GM21717 (cell line): ENCODE measurements around the gene MROH7.

Experiments
- ATAC-seq: cut with Tn5 transposase; IDR thresholded peaks from one replicate; pipeline ENCODE4 v1.9.1; 2021; ENCODE audit warnings: mild to moderate bottlenecking, moderate library complexity; ENCODE audit not compliant: unreplicated experiment

MROH7 gene

DNA sequence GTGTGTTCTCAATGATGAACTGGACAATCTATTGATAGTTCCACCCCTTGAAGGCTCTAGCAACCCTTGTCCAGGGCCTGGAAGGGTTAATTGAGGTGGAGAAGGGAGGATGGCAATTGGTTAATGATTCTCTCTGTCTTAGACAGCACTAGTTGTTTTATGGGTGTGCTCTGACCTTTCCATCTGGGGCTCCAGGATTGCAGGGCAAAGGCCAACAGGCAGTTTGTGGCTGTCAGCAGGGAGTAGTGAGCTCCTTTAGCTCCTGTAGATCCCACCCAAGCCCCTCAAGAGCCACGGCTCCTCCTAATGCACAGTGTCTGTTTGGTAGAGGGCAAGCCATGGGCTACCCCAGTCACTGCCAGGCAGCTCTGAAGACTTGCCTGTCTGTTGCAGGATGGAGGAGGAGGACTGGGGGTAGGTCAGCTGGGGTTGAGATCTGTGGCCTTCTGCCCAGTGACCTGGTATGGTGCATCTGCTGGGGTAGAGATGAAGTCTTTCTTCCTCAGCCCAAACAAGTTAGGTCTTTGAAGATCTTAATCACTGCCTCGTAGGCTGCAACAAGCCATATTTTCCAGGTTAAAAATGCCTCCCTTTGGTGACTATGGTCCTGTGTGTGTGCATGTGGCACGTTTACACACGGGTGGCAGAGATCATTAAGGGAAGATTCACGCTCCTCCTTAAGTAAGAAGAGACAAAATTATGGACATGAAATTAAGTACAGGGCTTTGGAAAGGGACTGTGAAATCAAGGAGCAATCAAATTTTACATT lies 7.7 kb downstream of the MROH7 start:
- no peak for ATAC-seq

GRCh38 chr1:54649921-54650320 lies 8.3 kb downstream of the MROH7 start:
- ATAC-seq = no peak

DNA sequence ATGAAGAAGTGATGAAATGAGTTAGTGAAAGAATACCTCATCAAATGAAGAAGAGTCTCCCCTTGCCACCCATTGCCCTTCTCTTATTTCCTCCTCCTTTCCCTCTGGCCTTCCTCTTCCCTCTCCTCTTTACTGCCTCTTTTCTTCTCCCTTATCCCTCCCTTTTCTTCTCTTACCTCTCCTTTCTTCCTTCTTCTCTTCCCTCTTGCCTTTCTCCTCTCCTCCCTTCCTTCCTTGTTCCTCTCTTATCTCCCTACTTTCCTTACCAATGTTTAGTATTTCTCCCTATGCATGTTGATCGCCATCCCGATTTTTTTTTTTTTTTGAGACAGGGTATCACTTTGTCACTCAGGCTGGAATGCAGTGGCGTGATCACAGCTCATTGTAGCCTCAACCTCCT lies 8.8 kb downstream of the MROH7 start:
- no peak for ATAC-seq

DNA sequence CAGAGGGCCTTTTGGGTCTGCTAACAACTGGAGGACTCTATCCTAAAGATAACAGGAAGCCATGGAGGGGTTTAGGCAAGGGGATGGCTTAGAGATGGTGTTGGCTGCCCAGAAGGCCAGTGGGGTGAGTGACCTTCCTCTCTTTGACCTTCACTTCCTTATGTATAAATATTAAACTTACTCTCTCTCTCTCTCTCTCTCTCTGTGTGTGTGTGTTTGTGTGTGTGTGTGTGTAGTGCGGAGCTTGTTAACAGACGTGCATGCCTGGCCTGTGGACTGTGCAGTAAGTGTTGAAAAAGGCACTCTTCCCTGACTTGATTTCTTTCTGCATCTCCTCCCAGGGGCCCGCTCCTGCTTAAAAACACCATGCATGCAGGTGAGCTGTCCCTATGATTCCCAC lies 10.0 kb downstream of the MROH7 start:
- ATAC-seq = no peak

DNA sequence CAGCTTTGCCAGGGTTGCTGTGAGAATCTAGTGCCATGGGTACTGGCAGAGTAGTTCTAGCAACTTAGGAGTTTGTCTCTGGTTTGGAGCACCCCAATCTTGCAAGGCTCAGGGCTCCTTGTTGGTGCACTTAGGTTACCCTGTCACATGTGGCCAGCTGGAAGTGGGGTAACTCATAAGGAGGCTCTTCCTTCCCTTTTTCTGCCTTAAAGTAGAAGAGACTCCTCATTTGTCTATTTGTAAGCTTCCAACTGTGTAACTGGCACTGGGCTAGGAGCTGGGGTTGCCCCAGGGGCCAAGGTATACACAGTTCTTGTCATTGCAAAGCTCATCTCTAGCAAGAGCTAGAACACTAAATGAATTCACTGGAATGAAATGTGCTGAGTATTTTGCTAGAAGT lies 10.6 kb downstream of the MROH7 start:
- ATAC-seq = no peak

DNA sequence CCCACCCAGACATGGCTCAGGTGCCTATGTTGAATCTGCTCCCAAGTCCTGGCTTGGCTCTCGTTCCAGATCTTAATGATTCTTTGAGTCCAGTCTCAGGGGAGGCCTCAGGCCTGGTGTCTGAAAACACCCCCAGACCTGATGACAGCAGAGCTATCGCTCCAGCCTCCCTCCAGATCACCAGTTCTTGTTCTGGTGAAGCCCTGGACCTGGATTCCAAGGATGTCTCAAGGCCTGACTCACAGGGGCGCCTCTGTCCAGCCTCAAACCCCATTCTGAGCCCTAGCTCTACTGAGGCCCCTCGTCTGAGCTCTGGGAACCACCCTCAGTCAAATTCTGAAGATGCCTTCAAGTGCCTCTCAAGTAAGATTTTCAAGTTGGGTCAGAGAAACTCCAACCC lies 11.4 kb downstream of the MROH7 start:
- no peak for ATAC-seq

DNA sequence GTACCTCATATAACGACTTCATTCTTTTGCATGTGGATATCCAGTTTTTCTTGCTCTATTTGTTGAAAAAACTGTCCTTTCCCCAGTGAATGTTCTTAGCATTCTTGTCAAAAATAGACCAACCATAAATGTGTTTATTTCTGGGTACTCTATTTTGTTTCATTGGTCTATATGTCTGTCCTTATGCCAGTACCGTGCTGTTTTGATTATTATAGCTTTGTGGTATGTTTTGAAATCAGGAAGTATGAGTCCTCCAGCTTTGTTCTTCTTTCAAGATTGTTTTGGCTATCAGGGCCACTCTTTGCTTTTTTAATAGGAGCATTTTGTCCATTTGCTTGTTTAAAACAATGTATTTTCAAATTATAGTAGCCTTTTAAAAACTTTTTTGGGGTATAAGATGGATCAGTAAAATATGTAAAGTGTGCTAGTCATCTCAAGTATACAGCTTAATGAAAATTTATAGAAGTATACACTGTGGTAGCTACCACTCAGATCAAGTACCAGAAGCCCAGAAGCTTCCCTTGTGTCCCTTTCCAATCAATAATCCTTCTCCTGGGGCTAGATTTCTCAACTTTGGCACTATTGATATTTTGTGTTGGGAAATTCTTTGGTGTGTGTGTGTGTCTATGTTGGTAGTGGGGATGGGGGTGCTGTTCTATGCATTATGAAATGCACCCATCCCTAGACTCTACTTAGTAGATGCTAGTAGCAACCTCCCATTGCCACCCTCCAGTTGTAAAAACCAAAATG lies 16.8 kb downstream of the MROH7 start:
- no peak for ATAC-seq

DNA sequence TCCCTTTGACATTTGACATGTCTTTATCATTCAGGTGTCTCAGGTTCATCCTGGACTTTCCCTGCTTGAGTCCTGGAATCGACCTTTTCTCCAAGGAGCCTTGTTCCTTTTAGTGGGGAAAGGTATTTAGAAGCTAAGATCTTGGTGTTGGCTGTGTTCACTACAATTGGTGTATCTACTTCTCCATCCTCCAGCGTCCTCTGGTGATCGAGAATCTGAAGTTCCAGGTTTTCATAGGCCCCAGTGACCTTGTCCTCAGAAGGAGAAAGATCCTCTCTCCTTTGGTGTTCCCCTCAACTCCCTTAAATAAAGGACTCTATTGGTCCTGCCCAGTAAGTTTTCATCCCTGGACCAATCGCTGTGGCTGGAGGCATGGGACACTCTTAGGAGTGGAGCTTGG lies 22.1 kb downstream of the MROH7 start:
- ATAC-seq = no peak

- ATAC-seq = no peak
These were observed 22.8 kb downstream of the MROH7 start for GRCh38 chr1:54664364-54664763.

DNA sequence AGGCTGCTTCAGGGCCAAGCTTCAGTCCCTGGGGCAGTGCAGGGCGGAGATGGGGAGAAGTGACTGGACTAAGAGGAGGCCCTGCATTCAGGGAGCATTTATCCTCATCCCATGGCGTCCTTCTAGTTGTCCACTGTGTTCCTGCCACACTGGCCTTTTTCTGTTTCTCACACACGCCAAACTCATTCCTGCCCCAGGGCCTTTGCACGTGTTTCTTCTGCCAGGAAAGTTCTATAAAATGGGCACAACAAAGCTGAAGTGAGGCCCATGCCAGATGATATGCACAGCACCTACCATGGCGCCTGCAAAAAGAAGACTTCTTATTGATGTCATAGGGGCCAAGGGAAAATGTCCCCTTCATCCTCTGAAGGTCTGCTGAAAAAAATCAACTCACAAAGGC lies 24.3 kb downstream of the MROH7 start:
- no peak for ATAC-seq

GRCh38 chr1:54666333-54666732 lies 24.7 kb downstream of the MROH7 start:
- no peak for ATAC-seq

DNA sequence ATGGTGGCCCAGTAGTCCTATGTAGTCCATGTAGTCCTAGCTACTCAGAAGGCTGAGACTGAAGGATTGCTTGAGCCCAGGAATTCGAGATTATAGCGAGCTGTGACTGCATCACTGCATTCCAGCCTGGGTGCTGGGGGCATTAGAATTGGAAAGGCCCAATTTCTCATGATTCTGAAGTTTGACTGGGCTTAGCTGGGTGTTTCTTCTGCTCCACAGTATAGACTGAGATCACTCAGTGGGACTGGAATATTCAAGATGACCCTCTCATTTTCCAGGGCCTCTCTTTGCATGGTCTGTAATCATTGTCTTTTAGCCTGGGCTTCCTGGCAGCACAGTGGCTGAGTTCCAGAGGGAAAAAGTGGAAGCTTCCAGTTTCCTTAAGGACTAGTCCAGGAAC lies 26.2 kb downstream of the MROH7 start:
- ATAC-seq = no peak

GRCh38 chr1:54668567-54668966 lies 27.0 kb downstream of the MROH7 start:
- no peak for ATAC-seq

GRCh38 chr1:54671985-54672608 lies 30.5 kb downstream of the MROH7 start:
- no peak for ATAC-seq

GRCh38 chr1:54678776-54679643 lies 37.4 kb downstream of the MROH7 start:
- ATAC-seq = no peak

GRCh38 chr1:54679706-54680105 lies 38.1 kb downstream of the MROH7 start:
- ATAC-seq = no peak

DNA sequence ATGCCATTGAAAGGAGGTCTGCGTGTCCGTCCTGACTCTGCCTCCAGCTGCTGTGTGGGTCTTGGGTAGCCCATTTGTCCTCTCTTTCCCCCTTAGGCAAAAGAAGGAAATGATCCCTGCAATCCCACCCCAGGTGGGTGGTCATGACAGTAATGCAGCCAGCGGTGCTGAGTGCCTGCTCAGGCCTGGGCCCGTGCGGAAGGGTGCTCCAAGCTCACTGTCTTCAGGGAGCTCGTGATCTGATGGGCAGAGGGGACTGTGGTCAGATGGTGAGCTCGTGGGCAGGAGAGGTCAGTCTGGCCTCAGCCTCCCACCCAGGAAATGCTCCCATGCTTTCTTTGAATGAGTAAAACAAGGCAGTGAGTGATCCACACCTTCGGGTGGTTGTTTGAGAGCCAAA lies 38.8 kb downstream of the MROH7 start:
- no peak for ATAC-seq

GRCh38 chr1:54681358-54681757 lies 39.8 kb downstream of the MROH7 start:
- ATAC-seq = no peak

- no peak for ATAC-seq
These were observed 41.9 kb downstream of the MROH7 start for GRCh38 chr1:54683453-54683852.

DNA sequence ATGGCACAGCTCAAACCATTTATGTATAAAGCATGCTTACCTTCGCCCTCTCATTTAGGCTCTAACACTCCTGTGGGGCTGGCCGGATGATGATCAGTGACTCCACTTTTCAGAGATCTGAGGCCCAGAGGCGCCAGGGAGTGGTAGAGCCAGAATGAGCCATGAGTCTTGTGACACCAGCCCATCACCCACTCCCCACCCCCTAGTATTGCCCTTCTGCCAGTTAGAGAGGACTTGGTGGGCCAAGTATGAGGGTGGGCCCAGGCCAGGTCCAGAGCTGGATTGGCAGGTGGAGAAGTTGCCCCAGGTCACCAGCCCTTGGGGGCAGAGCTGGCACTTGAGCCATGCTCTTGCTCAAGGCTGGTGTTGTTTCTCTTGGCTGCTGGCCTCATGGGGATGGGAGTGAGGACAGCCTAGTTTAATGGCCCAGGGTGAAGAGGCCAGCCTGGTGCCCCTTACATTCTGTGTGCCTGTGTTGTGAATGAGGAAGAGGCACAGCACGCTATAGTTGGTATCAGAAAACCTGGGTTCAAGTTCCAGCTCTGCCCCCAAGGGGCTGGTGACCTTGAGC lies 43.8 kb downstream of the MROH7 start:
- ATAC-seq = no peak

- no peak for ATAC-seq
These were observed 44.6 kb downstream of the MROH7 start for GRCh38 chr1:54686155-54686554.
